GM19035 (cell line): ENCODE measurements around the gene FSTL4.

Source experiments
- ATAC-seq: cut with Tn5 transposase; IDR thresholded peaks from one replicate; pipeline ENCODE4 v1.9.1; 2021; ENCODE audit not compliant: unreplicated experiment

The FSTL4 gene

GRCh38 chr5:133612249-133612860 lies at the start of gene FSTL4:
FSTL4 (minus strand) TSS chr5:133612541.
- no peak for ATAC-seq

- ATAC-seq: no peak
Measured at GRCh38 chr5:133661389-133661788, 49.0 kb upstream of the FSTL4 start.

DNA sequence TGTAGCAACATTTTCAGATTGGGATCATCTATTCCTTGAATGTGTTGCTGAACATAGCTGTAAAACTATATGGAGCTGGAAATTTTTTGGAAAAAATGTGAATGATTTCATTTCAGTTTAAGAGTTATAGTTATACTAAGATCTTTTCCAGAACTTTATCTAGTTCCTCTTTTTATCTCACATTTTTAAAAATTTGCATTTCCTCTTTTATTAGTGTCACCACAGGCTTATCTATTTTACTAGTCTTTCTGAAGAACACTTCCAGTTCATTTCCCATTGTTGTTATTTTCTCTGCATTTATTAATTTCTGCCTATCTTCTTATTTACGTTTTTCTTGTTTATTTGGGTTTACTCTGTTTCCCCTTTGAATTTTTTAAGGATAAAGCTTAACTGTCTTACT lies 46.0 kb upstream of the FSTL4 start:
- ATAC-seq: no peak

DNA sequence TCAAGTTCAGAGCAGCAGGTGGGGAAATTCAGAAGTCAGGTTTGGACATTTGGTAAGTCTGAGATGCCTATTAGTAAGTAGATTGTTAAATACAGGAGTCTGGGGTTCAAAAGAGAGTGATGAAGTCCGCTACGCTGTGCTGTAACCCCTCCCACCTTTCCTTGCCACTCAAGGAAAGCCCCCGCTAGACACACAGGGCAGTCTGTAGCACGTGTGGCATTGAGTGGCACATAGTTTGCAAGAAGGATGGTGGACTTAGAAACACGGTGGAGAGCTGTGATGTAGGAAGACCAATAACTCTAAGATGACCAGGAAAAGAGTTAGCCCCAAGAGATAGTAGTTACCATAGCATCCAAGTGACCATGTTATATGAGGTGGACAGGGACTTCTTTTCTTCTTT lies 44.7 kb upstream of the FSTL4 start:
- no peak for ATAC-seq

DNA sequence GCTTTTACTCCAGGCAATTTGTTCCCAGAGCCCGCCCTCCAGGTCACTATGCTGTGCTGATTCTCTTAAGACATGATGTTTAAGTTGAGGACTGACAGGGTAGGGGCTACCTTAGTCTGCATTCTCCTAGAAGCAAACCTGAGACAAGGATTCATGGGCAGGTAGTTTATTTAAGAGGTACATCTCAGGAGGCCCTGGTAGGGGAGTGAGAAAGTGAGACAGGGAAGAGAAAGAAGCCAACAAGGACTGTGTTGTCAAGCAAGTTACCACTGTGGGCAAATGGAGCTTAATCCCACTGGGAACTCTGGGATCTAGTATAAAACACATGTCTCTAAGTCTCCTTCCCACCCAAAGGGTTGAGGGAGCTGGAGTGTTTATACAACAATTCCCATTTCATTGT lies 43.6 kb upstream of the FSTL4 start:
- ATAC-seq: no peak

DNA sequence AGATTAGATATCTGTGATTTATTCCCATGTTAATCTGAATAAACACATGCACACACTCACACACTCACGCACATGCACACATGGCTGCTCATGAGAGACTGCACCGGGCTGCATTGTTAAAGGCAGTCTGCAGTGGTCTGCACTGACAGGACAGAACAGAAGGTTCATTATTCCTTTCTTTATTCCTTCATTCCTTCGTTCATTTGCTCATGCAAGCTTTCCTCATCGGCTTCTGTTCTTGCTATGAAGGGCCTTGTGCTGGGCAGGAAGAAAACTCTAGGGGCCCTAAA lies 41.4 kb upstream of the FSTL4 start:
- ATAC-seq: no peak

GRCh38 chr5:133652951-133653759 lies 40.8 kb upstream of the FSTL4 start:
- no peak for ATAC-seq

DNA sequence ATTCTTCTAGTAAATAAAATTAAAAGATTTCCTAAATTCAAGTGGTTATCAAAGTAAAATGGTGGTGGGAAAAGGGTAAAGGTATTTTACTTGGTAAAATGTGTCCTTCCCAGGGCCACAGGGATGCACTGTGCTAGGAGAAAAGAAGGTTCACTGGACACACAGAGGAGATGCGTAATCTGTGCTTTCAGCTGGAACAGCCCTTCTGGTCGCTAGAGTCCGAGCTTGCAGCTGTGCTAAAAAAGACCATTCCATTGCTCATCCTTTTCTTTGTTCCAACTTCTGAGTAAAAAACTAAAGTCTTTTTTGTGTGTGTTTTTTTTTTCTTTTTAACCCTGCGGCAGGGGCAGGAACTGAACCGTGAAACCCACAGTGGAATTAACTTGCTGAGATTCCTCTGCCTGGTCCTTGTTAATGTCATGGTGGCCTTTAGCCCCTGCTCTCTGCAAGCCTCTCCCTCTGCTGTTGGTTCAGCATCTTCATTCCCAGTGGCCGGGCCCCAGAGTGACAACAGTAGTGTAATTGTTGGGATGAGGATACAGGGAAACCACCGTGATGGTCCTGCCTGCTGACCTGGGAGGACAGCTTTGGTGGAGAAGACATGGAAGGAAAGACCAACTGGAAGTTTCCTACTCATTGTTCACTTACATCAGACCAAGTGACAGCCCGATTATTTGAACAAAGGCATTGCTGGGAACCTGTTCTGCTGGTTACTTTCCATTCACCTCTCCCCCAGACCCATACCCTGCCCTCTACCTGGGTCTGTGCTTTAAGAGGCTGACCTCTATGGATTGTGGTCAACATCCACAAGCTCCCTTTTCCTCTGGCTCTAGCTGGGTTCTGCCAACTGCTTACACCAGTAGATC lies 31.9 kb upstream of the FSTL4 start:
- no peak for ATAC-seq

GRCh38 chr5:133643365-133643764 lies 31.0 kb upstream of the FSTL4 start:
- no peak for ATAC-seq

GRCh38 chr5:133642153-133642722 lies 29.9 kb upstream of the FSTL4 start:
- no peak for ATAC-seq

DNA sequence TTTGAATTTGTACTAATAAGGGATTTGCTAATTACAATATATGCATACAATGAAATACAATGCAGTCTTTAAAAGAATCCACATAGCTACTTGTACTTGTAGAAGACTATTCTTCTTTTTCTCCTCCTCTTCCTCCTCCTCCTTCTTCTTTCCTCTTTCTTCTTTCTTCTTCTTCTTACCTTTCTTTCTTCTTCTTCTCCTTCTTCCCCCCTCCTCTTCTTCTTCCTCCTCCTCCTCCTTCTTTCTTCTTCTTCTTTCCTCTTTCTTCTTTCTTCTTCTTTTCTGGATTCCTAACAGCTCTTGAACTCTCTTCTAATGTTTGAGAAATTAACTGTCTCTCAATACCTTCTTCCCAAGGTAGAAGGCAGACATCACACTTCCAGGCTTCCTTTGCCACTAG lies 29.3 kb upstream of the FSTL4 start:
- ATAC-seq: no peak

GRCh38 chr5:133639850-133640528 lies 27.6 kb upstream of the FSTL4 start:
- ATAC-seq: no peak

DNA sequence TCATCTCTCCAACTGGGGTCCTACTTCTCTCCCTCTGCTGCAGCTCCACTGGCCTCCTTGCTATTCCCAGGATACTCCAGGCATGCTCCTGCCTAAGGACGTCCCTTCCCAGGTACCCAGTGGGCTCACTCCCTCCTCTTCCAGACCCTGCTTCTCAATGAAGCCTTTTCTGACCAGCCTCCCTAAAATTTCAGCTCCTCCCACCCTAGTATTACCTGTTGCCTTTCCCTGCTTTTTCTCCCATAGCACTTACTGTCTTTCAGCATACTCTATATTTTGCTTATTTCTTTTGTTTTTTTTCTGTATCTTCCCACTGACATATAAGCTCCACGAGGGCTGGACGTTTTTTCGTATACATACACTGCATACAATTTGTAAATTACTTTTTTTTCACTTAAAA lies 26.1 kb upstream of the FSTL4 start:
- no peak for ATAC-seq

DNA sequence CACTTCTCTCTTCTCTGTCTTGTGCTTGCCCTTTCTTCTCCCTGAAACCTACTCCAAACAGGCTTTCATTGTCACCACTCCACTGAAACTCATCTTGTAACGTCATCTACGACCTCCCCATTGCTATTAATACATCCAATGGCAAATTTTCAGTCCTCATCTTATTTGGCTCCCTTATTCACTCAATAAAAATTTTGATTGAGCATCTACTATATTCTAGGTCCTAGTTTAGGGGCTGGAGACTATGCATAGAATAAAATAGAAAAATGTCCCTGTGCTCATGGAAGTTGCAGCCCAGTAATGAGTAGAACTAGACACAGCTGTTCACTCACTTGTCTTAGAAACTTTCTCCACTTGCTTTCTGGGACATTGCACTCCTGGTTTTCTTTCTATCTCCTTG lies 24.9 kb upstream of the FSTL4 start:
- ATAC-seq: no peak

DNA sequence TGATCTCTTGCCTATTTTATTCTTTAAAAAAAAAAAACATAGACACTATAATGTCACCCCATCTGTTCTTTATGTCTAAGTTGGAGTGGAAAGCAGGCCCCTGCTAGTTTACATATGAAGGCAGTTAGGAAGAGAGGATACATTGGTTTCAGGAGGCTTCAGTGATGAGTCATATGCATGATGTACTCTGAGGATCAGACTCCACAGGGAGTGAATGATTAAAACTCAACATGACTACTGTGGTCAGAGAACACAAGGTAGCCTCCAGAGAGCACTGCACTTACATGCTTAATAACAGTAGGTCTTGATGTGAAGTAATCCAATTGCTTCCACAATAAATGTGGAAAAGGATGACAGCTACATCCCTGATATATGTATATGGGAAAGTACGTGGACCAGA lies 22.7 kb upstream of the FSTL4 start:
- ATAC-seq: no peak

DNA sequence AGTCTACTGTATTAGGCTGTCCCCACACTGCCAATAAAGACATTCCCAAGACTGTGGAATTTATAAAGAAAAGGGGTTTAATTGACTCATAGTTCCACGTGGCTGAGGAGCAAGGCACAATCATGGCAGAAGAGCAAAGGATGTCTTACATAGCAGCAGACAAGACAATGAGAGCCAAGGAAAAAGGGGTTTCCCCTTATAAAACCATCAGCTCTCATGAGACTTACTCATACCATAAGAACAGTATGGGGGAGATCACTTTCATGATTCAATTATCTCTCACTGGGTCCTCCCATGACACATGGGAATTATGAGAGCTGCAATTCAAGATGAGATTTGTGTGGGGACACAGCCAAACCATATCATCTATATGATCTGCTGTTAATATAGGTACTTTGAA lies 14.8 kb upstream of the FSTL4 start:
- ATAC-seq: no peak

DNA sequence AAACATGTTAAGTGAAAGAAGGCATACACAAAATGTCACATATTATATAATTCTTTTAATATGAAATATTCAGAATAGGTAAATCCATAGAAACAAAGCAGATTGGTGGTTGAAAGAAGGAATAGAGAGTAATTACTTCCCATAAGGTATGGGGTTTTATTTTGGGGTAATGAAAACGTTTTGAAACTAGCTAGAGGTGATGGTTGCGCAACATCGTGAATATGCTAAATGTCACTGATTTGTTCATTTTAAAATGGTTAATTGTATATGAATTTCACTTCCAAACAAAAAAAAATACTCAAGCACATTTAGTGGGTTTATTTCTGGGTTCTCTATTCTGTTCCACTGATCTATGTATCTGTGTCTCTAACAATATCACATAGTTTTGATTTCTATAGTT lies 12.0 kb upstream of the FSTL4 start:
- ATAC-seq: no peak

- no peak for ATAC-seq
Measured at GRCh38 chr5:133618141-133618540, 5.8 kb upstream of the FSTL4 start.

DNA sequence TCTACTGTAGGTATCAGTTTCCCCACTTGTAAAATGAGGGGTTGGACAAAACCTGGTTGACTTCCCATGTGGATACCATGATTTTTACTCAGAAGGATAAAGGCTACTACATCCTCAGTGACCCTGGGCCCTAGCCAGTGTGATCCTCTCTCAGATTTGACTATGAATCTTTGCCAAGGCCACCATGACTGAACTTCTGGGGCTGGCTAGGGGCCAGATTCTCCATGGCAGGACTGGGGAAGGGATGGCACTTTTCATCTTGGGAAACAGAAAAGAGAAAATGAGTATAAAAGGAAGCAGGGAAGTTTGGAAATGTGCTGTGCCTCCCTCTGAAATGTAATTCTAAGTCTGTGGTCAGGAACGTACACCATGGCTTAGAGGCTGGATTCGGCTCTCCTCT lies 1.4 kb upstream of the FSTL4 start:
- ATAC-seq: no peak

DNA sequence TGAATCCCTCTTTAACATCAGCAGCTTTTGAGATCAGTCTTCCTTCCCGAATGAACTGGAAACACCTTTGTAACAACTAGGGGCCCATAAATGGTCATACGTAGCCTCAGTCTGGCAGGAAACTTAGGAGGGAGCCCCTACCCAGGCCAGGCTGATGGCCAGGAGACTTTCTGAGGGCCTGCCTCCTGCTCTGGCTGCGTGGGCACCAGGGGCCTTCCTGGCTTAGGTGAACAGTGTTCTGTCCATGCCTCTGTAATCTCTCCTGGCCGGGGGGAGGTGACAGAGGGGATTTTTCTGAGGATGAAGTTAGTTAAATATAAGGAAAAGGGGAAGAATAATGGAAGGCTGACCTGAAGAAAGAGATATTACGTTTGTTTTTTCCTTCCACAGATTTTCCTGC lies 843 bp upstream of the FSTL4 start:
- no peak for ATAC-seq
